ENCODE measurements around the gene RSPRY1.

RSPRY1 gene

GRCh38 chr16:57284209-57284951 is 98.3 kb downstream of the RSPRY1 start, which contains the start of gene PLLP:
TSS of gene PLLP (minus strand) at chr16:57284672. CDS start at chr16:57284540, 132 bp downstream.
- no peak for TF ChIP-seq CTCF (IDR thresholded peaks at IDR 0.05; ENCODE audit: control extremely low read depth, extremely low read depth, low read depth, missing control alignments)
- ChIA-PET POLR2A (no interaction called here), CTCF (no interaction called here)
- peak; percentile 76 for DNase-seq (ENCODE audit: extremely low spot score)

- CTCF ChIA-PET: interaction anchor here (1.9 kb wide), 1 partner anchor 15 kb away, joined by 4 read pairs; no protein-coding TSS in a partner anchor
- TF ChIP-seq CTCF (IDR thresholded peaks at IDR 0.05; ENCODE audit: control extremely low read depth, extremely low read depth, low read depth, missing control alignments): no peak
- no peak for DNase-seq (ENCODE audit: extremely low spot score)
- POLR2A ChIA-PET: no interaction called here
Observed at GRCh38 chr16:57284952-57285363, 98.8 kb downstream of the RSPRY1 start.

GRCh38 chr16:57285379-57285778 is 99.2 kb downstream of the RSPRY1 start:
- POLR2A ChIA-PET: no interaction called here
- DNase-seq (ENCODE audit: extremely low spot score): no peak
- TF ChIP-seq CTCF (IDR thresholded peaks at IDR 0.05; ENCODE audit: control extremely low read depth, extremely low read depth, low read depth, missing control alignments): no peak
- CTCF ChIA-PET: interaction anchor here (1.9 kb wide), 1 partner anchor 15 kb away, joined by 4 read pairs; no protein-coding TSS in a partner anchor

- ChIA-PET CTCF (interaction anchor here (0.7 to 5.0 kb wide), 4 partner anchors 9 to 131 kb away, joined by 3 to 24 read pairs (median 10); no protein-coding TSS in a partner anchor), POLR2A (no interaction called here)
Observed at GRCh38 chr16:57289391-57290257, 103.5 kb downstream of the RSPRY1 start.

More at GRCh38 chr16:57289391-57290257, 103.5 kb downstream of the RSPRY1 start:
- no peak for TF ChIP-seq CTCF (IDR thresholded peaks at IDR 0.05; ENCODE audit: control extremely low read depth, extremely low read depth, low read depth, missing control alignments)
- DNase-seq (ENCODE audit: extremely low spot score): no peak

Data from GM10248 (cell line).